ENCODE results near the gene PDK1. TPM values are rescaled to one million over a fixed set of nuclear protein-coding genes. Genes with fewer than 3 reads are reported as not detected.
A peak's percentile ranks its signal among the peaks of the same experiment; 100 is the strongest.
"Not testable (repeated sequence)": the region's sequence is repeated elsewhere in the genome, so short reads cannot be mapped to it uniquely, and the experiment has no call there.

PDK1 gene
- total RNA-seq, 5 donors from 2014 or later (not counting 1 experiment from before 2014, with no cell fraction given): 37.3 to 70.3 (median 48.6) TPM

DNA sequence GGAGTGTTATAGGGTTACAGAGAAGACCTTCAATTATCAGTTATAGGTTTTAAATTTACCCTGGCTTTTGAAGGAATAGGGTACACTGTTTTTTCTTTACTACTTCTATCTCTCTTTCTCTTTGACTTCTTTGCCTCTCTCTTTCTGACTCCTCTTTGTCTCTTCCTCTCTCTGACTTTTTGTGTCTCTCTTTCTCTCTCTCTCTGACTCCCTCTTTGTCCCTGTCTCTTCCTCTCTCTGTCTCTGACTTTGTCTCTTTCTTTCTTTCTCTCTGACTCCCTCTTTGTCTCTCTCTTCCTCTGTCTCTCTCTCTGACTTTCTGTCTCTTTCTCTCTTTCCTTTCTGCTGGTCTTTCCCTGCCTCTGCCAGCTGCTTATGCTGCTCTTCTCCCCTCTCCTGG, 36.3 kb downstream of the PDK1 start:
- CTCF ChIA-PET: interaction anchor here in 1 of 2 donors (1.5 kb wide), 1 partner anchor 118 kb away, joined by 4 read pairs; no protein-coding TSS in a partner anchor
- not testable (repeated sequence) for H3K4me1 ChIP-seq (ENCODE audit: control insufficient read depth in 1 of 2, extremely low read depth in 1 of 2, insufficient read depth in 2 of 2, low read length in 2 of 2)
- peaks cover 9 to 84% of the 10 kb centered on the region in 2 donors for H3K36me3 ChIP-seq (ENCODE audit: control insufficient read depth in 2 of 2, extremely low read depth in 1 of 2, insufficient read depth in 1 of 2, low read length in 1 of 2)

DNA sequence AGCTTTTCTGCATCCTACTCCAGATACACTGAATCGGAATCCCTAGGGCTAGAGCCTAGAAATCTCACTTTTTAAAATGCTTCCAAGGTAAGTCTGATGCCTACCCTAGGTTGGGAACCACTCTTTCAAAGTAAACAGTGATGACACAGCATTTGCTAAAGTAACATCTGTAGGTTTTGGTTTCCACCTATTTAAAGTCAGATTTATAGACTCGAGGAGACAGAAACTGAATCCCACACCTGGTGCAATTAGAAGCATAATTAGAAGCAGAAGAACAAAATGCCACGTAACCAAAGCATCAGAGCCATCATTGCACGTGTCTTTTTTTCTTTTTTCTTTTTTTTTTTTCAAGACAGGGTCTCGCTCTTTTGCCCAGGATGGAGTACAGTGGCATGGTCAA, 40.9 kb downstream of the PDK1 start:
- ATAC-seq (replicated peaks in 1 of 4) (no peak), DNase-seq (no peak)
- Histone ChIP-seq H3K9me3 (no peaks in the 10 kb centered on the region), H3K36me3 (ENCODE audit: control insufficient read depth in 2 of 2, extremely low read depth in 1 of 2, insufficient read depth in 1 of 2, low read length in 1 of 2) (peaks cover 4 to 61% of the 10 kb centered on the region in 2 donors), H3K4me1 (ENCODE audit: control insufficient read depth in 1 of 2, extremely low read depth in 1 of 2, insufficient read depth in 2 of 2, low read length in 2 of 2) (no peaks in the 10 kb centered on the region), H3K4me3 (ENCODE audit: control insufficient read depth in 1 of 2, extremely low read depth in 1 of 2, low read length in 1 of 2) (no peak overlapping the region), H3K27me3 (replicated peaks in 1 of 2; ENCODE audit: control insufficient read depth in 2 of 2, extremely low read depth in 1 of 2, insufficient read depth in 2 of 2, low read length in 1 of 2) (no peaks in the 10 kb centered on the region), H3K27ac (ENCODE audit: low read length) (no peak overlapping the region)
- Mint-ChIP-seq H3K36me3 (peaks cover 57% of the 10 kb centered on the region), H3K4me3 (no peak overlapping the region), H3K27ac (no peak overlapping the region), H3K4me1 (peaks cover 10 to 12% (median 12%) of the 10 kb centered on the region in 3 donors), H3K27me3 (no peaks in the 10 kb centered on the region), H3K9me3 (no peaks in the 10 kb centered on the region)
- WGBS (ENCODE audit: insufficient coverage): 89% methylated on average over 4 of the region's 5 CpGs
- ChIA-PET CTCF (interaction anchor here in 1 of 2 donors (0.5 to 0.7 kb wide), 2 partner anchors 11 to 155 kb away, joined by 4 to 6 read pairs; no protein-coding TSS in a partner anchor), POLR2A (interaction anchor here in 1 of 2 donors (0.6 kb wide), 2 partner anchors 15 to 1413 kb away, joined by 3 to 4 read pairs; no protein-coding TSS in a partner anchor)

More for the DNA sequence above, 36.3 kb downstream of the PDK1 start:
- POLR2A ChIA-PET; H3K9me3 Mint-ChIP-seq; DNase-seq; H3K27me3 ChIP-seq (replicated peaks in 1 of 2; ENCODE audit: control insufficient read depth in 2 of 2, extremely low read depth in 1 of 2, insufficient read depth in 2 of 2, low read length in 1 of 2); ATAC-seq (replicated peaks in 1 of 4); H3K27ac ChIP-seq (ENCODE audit: low read length); H3K9me3 ChIP-seq; H3K27me3 Mint-ChIP-seq; H3K4me3 ChIP-seq (ENCODE audit: control insufficient read depth in 1 of 2, extremely low read depth in 1 of 2, low read length in 1 of 2); H3K4me3 Mint-ChIP-seq: not testable (repeated sequence)
- Mint-ChIP-seq H3K27ac (peak overlapping the region in 1 of 2 donors; percentile 22), H3K4me1 (peaks cover 13 to 42% (median 23%) of the 10 kb centered on the region in 3 donors), H3K36me3 (peaks cover 66% of the 10 kb centered on the region)

DNA sequence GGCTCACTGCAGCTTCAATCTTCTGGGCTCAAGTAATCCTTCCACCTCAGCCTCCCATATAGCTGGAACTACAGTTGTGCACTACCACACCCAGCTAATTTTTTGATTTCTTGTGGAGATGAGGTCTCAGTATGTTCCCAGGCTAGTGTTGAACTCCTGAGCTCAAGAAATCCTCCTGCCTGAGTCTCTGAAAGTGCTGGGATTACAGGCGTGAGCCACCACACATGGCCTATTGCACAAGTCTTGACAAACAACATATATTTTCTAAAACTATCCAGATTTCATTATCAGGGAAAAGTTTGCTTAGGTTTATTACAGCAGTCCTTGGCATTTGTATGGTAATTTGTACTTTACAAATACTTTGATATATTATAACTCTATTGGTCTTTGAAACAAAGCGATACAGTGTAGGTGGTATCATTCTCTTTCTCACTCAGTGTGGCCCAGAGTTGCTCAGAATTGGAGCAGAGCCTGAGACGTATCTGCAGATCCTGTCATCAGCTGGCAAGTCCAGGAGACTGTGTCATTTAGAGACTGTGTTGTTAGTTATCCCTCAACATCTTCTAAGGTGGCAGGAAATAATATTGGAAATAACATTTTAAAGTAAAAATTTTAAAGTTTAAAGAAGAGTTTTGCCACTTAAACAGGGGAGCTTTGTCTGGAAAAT, 41.4 kb downstream of the PDK1 start:
- H3K4me1 Mint-ChIP-seq: peaks cover 7 to 12% (median 10%) of the 10 kb centered on the region in 3 donors
- H3K36me3 Mint-ChIP-seq: peaks cover 59% of the 10 kb centered on the region
- no peak overlapping the region for H3K4me3 Mint-ChIP-seq
- no peaks in the 10 kb centered on the region for H3K27me3 Mint-ChIP-seq
- H3K27ac Mint-ChIP-seq: no peak overlapping the region
- ChIA-PET POLR2A (no interaction called here), CTCF (interaction anchor here in 1 of 2 donors (0.5 to 0.6 kb wide), 2 partner anchors 12 to 36 kb away, joined by 5 to 6 read pairs; no protein-coding TSS in a partner anchor)
- Histone ChIP-seq H3K27me3 (replicated peaks in 1 of 2; ENCODE audit: control insufficient read depth in 2 of 2, extremely low read depth in 1 of 2, insufficient read depth in 2 of 2, low read length in 1 of 2) (no peaks in the 10 kb centered on the region), H3K27ac (ENCODE audit: low read length) (no peak overlapping the region), H3K4me1 (ENCODE audit: control insufficient read depth in 1 of 2, extremely low read depth in 1 of 2, insufficient read depth in 2 of 2, low read length in 2 of 2) (no peaks in the 10 kb centered on the region), H3K36me3 (ENCODE audit: control insufficient read depth in 2 of 2, extremely low read depth in 1 of 2, insufficient read depth in 1 of 2, low read length in 1 of 2) (peaks cover 4 to 58% of the 10 kb centered on the region in 2 donors), H3K4me3 (ENCODE audit: control insufficient read depth in 1 of 2, extremely low read depth in 1 of 2, low read length in 1 of 2) (no peak overlapping the region), H3K9me3 (no peaks in the 10 kb centered on the region)
- no peaks in the 10 kb centered on the region for H3K9me3 Mint-ChIP-seq
- ATAC-seq (replicated peaks in 1 of 4) (no peak), DNase-seq (no peak)
- no CpG with 5 or more reads among the region's 3 CpGs for WGBS (ENCODE audit: insufficient coverage)

DNA sequence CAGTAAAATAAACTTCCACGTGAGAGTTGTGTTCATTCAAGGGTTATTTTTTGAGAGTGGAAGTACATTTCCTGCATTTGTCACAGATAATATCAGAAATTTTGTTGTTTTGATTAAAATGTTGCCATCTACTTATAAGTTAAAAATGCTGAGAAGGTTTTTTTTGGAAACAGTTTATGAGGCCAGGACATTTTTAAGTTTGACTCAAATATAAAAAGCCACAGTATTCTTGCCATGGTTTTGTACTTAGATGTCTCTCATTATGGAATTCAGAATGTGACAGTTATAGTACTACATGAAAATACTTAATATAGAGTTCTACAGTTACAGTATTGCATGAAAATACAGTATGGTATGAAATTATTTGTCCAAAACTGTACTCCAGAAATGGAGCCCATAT, 44.1 kb downstream of the PDK1 start:
- H3K4me3 Mint-ChIP-seq: no peak overlapping the region
- H3K27ac Mint-ChIP-seq: no peak overlapping the region
- ChIA-PET POLR2A (no interaction called here), CTCF (no interaction called here)
- no peaks in the 10 kb centered on the region for H3K9me3 ChIP-seq
- no peaks in the 10 kb centered on the region for H3K4me1 ChIP-seq (ENCODE audit: control insufficient read depth in 1 of 2, extremely low read depth in 1 of 2, insufficient read depth in 2 of 2, low read length in 2 of 2)
- ATAC-seq (replicated peaks in 1 of 4) (no peak), DNase-seq (no peak)
- peaks cover 6 to 10% (median 10%) of the 10 kb centered on the region in 3 donors for H3K4me1 Mint-ChIP-seq
- H3K27ac ChIP-seq (ENCODE audit: low read length): no peak overlapping the region
- no peaks in the 10 kb centered on the region for H3K27me3 ChIP-seq (replicated peaks in 1 of 2; ENCODE audit: control insufficient read depth in 2 of 2, extremely low read depth in 1 of 2, insufficient read depth in 2 of 2, low read length in 1 of 2)
- H3K9me3 Mint-ChIP-seq: no peaks in the 10 kb centered on the region
- H3K27me3 Mint-ChIP-seq: no peaks in the 10 kb centered on the region
- no peak overlapping the region for H3K4me3 ChIP-seq (ENCODE audit: control insufficient read depth in 1 of 2, extremely low read depth in 1 of 2, low read length in 1 of 2)
- peaks cover 70% of the 10 kb centered on the region for H3K36me3 Mint-ChIP-seq
- H3K36me3 ChIP-seq (ENCODE audit: control insufficient read depth in 2 of 2, extremely low read depth in 1 of 2, insufficient read depth in 1 of 2, low read length in 1 of 2): peaks cover 4 to 54% of the 10 kb centered on the region in 2 donors
- no CpG with 5 or more reads among the region's 1 CpG for WGBS (ENCODE audit: insufficient coverage)

DNA sequence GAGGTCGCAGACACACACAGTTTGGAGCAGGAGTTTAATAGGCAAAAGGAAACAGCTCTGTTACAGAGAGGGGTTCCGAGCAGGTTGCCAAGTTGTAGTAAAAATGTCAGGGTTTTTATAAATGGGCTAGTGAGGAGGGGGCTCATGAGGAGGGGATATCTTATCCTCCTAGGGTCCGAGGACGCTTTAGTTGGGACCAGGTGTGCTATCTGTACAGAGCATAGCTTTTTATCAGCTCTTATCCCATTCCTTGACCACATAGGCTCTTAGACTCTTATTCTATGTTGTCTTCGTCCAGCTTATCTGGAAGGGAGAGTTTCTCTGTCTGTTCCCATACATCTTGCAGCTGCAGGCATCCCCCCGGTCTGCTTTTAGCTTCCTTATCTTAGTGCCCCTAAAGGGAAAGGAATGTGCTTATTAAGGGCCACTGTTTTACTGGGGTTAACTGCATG, 44.7 kb downstream of the PDK1 start:
- ATAC-seq (replicated peaks in 1 of 4): no peak
- CTCF ChIA-PET: no interaction called here

DNA sequence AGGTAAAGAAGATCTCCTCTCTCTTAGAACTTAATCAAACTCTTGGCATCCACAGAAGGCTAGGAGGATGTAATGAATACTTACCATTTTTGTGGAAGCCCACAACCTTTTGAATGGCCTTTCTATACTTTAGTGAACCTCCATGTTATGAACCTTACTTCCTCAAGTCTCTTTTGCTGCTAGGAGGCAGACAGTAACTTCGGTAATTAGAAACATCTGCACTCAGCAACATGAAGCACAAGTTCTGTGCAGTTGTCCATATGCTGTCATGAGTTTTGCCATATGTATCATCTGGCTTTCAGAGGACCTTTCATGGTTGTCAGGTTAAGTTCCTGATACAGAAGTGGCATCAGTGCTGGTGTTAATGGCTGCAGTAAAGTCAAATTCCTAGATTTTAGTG, 50.4 kb downstream of the PDK1 start:
- Mint-ChIP-seq H3K9me3 (no peaks in the 10 kb centered on the region), H3K4me3 (no peak overlapping the region), H3K4me1 (peaks cover 0 to 10% (median 0%) of the 10 kb centered on the region in 3 donors), H3K27ac (no peak overlapping the region), H3K36me3 (peaks cover 60% of the 10 kb centered on the region), H3K27me3 (no peaks in the 10 kb centered on the region)
- ChIA-PET POLR2A (no interaction called here), CTCF (no interaction called here)
- Histone ChIP-seq H3K9me3 (no peaks in the 10 kb centered on the region), H3K27me3 (replicated peaks in 1 of 2; ENCODE audit: control insufficient read depth in 2 of 2, extremely low read depth in 1 of 2, insufficient read depth in 2 of 2, low read length in 1 of 2) (no peaks in the 10 kb centered on the region), H3K27ac (ENCODE audit: low read length) (no peak overlapping the region), H3K4me3 (ENCODE audit: control insufficient read depth in 1 of 2, extremely low read depth in 1 of 2, low read length in 1 of 2) (no peak overlapping the region), H3K4me1 (ENCODE audit: control insufficient read depth in 1 of 2, extremely low read depth in 1 of 2, insufficient read depth in 2 of 2, low read length in 2 of 2) (no peaks in the 10 kb centered on the region), H3K36me3 (ENCODE audit: control insufficient read depth in 2 of 2, extremely low read depth in 1 of 2, insufficient read depth in 1 of 2, low read length in 1 of 2) (peaks cover 0 to 56% of the 10 kb centered on the region in 2 donors)
- no peak for ATAC-seq (replicated peaks in 1 of 4)
- no peak for DNase-seq
- 89% methylated on average over 1 of the region's 1 CpG for WGBS (ENCODE audit: insufficient coverage)

More for the DNA sequence above, 44.7 kb downstream of the PDK1 start:
- Mint-ChIP-seq H3K9me3 (no peaks in the 10 kb centered on the region), H3K36me3 (peaks cover 69% of the 10 kb centered on the region), H3K4me3 (no peak overlapping the region), H3K27me3 (no peaks in the 10 kb centered on the region), H3K27ac (peak overlapping the region in 1 of 2 donors; percentile 17), H3K4me1 (peaks cover 6 to 10% (median 10%) of the 10 kb centered on the region in 3 donors)
- Histone ChIP-seq H3K9me3 (no peaks in the 10 kb centered on the region), H3K4me3 (ENCODE audit: control insufficient read depth in 1 of 2, extremely low read depth in 1 of 2, low read length in 1 of 2) (no peak overlapping the region), H3K4me1 (ENCODE audit: control insufficient read depth in 1 of 2, extremely low read depth in 1 of 2, insufficient read depth in 2 of 2, low read length in 2 of 2) (no peaks in the 10 kb centered on the region), H3K27me3 (replicated peaks in 1 of 2; ENCODE audit: control insufficient read depth in 2 of 2, extremely low read depth in 1 of 2, insufficient read depth in 2 of 2, low read length in 1 of 2) (no peaks in the 10 kb centered on the region), H3K27ac (ENCODE audit: low read length) (no peak overlapping the region), H3K36me3 (ENCODE audit: control insufficient read depth in 2 of 2, extremely low read depth in 1 of 2, insufficient read depth in 1 of 2, low read length in 1 of 2) (peaks cover 3 to 53% of the 10 kb centered on the region in 2 donors)
- no peak for DNase-seq
- POLR2A ChIA-PET: no interaction called here
- WGBS (ENCODE audit: insufficient coverage): 100% methylated on average over 2 of the region's 6 CpGs

All from T-cell (primary cell).